ENCODE measurements around the gene GJA10.
"Not testable (repeated sequence)": the region's sequence is repeated elsewhere in the genome, so short reads cannot be mapped to it uniquely, and the experiment has no call there.

GRCh38 chr6:89847513-89847912, 46.8 kb upstream of the GJA10 start:
- TF ChIP-seq, protein P1, sequence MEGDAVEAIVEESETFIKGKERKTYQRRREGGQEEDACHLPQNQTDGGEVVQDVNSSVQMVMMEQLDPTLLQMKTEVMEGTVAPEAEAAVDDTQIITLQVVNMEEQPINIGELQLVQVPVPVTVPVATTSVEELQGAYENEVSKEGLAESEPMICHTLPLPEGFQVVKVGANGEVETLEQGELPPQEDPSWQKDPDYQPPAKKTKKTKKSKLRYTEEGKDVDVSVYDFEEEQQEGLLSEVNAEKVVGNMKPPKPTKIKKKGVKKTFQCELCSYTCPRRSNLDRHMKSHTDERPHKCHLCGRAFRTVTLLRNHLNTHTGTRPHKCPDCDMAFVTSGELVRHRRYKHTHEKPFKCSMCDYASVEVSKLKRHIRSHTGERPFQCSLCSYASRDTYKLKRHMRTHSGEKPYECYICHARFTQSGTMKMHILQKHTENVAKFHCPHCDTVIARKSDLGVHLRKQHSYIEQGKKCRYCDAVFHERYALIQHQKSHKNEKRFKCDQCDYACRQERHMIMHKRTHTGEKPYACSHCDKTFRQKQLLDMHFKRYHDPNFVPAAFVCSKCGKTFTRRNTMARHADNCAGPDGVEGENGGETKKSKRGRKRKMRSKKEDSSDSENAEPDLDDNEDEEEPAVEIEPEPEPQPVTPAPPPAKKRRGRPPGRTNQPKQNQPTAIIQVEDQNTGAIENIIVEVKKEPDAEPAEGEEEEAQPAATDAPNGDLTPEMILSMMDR (IDR thresholded peaks at IDR 0.05; ENCODE audit: low read depth, low read length, poor library complexity, severe bottlenecking): not testable (repeated sequence)
- not testable (repeated sequence) for TF ChIP-seq EZH2phosphoT487 (IDR thresholded peaks at IDR 0.05; ENCODE audit: borderline replicate concordance, low read length)
